NCI-H69 (cell line): Measurements from ENCODE around the gene C6orf89.

ENCODE experiments used
- DNase-seq: peaks from one replicate; lab custom pipeline; 2025; lab: John Stamatoyannopoulos, UW

The C6orf89 gene

DNA sequence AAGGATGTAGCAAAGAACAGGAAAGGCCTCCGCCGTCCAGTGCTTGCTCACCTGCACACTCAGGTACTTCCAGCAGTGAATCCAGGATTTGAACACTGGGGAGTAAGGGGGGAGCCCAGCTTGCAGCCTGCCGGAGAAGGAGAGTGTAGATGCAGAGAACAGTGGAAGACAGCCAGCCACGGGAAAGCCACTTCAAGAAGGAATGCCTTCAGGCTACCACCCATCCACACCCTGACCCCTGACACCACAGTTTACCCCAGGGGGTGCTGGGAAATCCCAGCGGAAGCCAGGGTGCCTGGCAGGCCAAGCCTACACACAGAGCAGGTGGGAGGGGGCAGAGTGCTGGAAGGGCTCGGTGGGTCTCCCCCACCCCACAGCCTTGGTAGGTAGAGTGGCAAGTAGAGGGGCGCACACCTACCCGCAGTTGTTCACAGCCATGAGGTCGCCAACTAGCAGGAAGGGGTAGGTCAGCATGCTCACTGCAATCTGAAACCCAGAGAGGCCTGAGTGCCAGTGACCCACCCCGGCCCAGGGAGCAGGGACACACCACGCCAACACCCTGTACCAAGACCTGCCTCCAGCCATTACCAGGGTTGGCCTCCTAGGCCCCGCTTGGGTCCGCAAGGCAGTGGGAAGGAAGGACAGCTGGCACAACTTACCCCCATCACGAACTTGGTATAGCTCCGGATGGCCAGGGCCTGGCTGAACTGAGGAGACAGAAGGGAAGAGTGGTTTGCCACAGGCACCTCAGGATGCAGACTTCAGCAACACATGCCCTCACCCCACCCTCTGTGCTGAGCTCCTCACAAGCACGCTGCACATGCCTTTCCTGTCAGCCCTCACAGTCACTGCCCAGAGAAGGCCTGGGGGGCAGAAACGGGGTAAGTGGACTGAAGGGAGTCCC lies 84.5 kb downstream of the C6orf89 start:
- no peak for DNase-seq

DNA sequence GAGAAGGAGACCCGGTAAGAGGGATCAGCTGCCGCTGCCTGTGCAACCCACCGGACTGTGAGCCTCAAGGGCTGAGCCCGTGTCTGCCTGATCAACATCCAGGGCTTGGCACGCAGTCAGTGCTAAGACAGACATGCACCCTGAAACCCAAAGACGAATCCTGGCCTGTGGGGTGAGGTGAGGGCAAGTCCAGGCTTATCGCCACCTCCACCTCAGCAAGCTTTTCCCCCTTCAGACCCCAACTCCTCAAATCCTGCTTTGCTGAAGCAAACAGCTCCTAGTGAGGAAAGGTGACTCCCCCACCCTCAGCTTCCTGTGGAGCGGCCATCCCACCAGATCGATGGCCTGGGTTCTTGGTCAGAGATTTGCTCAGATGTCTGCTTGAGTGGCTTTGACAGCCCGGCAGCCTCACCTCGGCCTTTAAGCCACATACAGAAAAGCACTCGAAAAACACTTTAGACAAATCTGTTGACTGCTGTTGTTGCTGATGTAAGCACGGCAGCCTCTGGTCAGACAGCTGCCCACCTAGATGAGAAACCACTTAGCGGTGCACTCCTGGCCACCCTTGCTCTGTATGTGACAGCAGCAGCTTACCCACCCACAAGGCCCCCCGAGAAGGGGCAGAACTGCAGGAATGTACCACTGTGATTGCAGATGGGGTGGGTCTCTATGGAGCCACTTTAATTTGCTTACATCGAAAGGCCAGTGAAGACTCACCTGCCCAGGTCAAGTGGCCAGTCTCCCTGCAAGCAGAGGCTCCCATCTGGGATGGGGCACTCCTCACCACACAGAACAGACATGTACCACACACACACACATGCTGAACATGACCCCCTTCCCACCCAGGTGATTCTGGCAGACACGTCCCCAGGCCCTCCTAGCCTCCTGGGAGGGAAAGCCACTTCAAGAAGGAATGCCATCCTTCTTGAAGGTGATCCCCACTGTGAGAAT lies 85.4 kb downstream of the C6orf89 start:
- DNase-seq: no peak

DNA sequence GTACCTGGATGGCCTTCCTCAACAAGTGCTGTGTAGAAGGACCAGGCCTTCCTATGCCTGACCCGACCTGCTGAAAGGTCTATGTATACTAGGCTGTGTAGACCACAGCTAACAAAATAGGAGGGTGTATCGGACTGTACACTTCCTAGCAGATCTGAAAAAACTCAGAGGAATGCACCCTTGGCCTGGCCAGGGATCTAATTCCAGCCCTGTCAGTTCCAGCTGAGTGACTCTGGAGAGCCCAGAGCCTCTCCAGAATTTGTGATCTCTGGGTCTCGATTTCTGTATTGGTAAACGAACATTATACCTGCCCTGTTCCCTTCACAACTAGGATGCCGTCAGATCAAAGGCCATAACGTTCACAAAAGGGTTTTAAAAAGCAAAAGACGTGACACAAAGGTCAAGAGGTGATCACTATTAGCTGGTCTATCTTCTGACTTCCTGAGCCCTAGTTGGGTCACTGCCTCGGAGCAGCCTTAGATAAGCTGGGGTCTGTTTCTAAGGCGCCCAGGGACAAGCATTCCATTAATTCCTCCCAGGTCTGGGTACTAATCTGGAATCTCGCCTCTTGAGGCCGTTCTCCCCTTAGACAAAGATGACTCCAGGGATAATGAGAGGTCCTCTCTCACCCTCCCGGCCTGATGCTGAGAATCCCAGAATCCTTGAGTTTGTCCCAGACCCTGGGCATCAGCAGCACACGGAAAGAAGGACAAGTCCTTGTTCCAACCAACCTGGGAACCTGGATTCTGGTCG lies 86.3 kb downstream of the C6orf89 start:
- DNase-seq: no peak

DNA sequence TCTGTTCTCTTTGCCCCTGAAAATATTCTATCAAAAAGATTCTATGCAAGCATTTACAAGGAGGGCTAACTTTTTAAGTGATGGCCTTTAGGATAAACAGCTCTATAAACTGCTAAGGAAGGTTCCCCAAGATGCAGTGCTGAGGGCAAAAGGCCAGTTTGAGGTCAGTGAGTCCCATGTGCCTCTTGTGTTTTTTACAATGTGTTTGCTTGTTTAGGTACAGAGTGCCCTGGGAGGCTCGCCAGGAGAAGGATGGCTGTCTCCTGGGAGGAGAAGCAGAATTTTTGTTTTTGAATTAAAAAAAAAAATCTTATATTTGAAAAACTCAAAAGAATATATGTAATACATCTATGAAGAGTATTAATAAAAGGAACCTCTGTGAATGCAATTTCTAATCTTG lies 87.4 kb downstream of the C6orf89 start:
- DNase-seq: no peak

DNA sequence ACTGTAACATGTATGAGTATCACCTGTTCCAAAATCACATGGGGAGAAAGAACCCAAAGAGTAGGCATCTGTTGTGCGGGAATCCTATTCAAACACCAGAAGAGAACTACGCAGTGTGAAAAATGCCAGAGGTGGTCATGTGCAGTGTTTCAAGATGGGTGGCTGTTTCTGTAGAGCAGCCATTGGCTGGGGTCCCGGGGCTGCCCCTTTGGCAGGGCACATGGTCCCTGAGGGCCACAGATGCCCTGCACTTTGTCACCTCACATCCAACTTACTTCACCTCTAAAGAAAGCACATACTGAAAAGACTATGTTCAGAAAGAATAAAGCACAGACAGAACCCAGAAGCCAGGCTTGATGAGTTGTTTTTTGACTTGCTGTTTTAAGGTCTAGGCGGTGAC lies 87.9 kb downstream of the C6orf89 start:
- DNase-seq: no peak

DNA sequence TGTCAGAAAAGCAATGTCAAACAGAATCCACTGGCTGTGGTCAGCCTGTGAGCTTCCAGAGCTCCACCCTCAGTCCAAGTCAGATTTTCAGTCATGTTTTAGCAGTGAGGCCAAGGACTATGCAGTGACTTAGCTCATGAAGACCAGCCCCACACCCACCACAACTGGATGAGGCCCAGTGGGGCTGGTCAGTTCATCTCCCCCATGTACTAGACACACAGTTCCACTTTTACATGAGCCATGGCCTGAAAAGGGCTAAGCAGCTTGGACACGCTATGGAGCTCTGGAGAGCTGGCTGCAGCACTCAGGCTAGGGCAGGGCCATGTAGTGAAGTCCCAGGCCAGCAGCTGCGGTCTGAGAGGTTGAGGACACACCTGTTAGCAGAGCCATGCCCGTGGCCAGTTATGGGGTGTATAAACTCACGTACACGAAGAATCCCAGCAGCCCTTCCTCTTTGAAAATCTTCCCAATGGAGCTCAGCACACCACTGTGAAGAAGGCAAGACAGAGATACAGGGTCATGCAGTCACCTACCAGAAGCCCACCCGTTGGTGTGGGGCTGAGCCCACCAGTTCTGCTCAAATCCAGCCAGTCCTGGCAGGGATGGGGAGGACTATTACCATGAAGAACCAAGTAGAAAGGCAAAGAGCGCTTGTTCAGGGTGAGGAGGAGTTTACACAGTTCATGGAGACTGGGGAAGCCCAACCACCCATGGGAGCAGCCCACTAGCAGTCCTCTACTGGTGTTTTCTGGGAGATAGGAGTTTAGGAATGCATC lies 89.7 kb downstream of the C6orf89 start:
- no peak for DNase-seq

DNA sequence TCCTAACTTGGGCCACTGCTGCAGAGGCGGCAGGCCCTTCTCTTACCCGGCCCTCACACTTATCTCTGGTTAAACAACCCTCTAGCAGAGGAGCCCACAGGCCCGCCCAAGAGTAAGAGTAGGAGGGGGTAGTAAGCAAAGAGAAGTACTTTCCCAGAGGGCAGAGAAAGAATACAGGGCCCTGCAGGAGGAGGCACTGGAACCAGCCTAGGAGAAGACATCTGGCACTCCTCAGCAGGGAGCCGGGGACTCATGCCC lies 90.2 kb downstream of the C6orf89 start:
- DNase-seq: no peak

DNA sequence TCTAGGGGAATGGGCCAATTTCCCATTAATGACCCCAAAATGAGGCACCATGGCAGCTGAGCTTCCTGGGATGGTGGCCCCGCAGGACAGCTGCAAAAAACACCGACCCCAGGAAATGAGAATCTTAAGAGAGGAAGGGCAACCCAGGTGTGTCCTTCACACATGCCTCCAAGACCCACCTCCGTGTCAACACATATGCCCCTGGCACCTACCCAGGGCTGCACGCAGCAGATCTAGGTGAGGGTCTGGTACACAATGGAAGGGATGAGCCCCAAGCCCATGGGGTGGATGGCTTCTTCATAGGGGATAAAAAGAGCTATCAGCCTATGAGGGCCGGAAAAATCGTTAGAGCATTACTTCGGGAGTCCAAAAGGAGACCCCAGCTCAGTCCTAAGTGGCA lies 90.8 kb downstream of the C6orf89 start:
- no peak for DNase-seq

DNA sequence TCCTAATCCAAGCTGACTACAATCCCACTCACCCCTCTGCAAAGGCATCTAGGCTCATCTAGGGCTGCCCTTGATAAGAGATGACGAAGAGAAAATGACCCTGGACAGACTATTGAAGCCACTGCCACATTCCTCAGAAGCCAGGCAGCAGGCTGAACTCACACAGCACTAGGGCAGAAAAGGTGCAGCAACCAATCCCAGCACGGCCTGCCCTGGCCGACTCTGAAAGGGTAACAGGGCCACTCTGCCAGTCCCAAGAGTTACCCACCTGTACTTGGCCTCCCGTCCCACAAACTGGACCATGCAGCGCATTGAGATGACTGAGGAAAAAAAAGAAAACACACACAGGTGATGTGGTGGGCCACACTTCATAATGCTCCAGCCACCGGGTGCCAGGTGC lies 91.2 kb downstream of the C6orf89 start:
- DNase-seq: no peak

DNA sequence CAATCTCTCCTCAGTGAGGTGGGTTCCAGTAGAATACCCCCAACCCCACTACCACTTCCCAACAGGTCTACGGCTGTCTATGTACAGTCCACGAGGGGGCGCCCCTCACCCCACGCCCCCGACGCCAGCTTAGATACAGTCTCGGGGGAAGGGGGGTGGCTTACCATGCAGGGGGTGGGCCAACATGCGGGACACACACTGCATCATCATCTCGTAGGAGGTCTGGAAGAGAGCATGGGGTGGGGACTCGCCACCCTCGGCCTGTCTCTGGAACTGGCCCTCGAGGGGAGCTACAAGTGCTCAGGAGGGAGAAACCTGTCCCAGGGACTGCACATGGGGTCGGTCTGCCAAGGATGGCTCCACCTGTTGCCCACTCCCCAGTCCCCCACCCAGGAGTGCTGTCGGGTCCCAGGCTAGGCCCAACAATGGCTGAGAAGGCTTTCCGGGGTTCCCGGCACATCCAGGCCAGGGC lies 91.8 kb downstream of the C6orf89 start:
- no peak for DNase-seq
